NCI-H510A (cell line): Measurements from ENCODE around the gene GJD4.

Experiments used
- DNase-seq: peaks from one replicate; lab custom pipeline; 2025; lab: John Stamatoyannopoulos, UW

GJD4 gene

DNA sequence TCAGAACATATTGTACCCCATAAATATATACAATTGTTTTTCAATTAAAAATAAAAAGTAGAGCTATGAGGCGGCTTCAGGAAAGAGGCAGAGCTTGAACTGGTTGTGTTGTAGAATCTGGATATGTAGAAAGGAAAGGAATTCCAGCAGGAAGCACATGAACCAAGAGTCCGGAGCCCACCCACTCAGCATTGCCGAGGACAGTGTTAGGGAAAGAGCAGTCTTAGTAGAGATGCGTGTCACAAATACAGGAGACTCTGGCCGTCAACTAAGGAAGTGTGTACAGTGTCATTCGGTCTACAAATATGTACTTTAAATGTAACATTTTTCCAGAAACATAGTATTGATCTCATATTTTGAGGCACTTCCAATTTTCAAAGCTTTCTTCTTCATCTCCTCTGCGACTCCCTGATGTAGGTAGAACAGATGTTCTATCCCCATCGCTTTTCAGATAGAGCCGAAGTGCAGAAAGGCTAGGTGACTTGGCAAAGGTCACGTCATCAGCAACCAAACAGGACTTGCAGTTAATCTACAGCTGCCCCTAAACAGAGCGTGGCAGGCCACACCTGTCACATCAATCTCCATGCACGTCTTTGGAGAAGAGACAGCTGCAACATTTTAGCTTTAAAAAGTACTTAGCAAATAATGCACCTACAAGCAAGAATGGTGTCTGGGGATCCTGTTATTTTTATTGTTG lies 25.3 kb upstream of the GJD4 start:
- DNase-seq = no peak

DNA sequence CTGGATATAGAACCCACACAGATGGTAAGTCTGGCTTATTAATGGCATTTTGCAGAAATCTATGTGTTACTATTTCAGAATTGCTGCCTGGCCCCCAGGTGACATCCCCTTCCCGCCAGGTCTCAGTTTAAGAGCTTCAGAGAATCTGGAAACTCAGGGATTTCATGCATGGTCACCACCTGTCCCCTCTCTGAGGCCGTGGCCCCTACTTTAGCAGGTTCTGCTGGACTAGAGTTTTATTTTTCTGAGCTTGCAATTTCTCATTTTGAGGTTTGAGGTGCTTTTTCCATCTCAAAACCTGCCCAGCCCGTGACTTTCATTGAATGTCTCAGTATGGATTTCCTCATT lies 24.7 kb upstream of the GJD4 start:
- no peak for DNase-seq

DNA sequence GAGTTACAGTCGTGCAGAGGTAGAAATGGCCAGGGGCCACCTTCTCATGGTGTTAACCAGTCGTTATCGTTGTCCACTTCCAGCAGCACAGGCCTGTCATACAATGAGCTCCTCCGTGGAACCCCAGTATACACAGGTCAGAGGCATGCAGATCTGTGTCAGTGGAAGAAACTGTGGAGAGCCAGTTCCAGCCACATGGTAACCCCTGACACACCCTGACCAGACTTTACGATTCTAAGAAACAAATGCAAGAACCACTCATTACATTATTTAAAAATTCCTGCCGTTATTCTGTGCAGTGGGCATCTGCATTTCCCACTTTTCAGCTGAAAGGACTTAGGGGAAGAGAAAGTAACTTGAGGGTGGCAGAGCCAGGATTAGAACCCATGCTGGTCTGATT lies 23.5 kb upstream of the GJD4 start:
- DNase-seq = no peak

DNA sequence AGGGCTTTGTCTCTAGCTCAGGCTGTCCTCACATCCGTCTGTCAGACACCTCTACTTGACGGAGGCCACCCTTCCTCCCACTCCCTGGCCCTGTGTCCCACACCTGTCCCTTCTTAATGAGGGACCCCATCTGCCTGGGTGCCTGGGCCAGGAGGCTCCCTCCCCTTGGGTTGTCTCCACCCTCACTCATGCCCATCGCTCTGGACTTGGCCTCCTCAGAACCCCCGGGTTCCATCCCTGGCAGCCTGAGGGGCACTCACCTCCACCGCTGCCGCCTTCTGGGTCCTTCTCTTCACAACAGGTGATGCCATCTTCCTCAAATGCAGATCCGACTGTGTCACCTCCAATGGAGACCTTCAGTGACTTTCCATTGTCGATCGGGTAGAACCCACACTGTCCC lies 20.2 kb upstream of the GJD4 start:
- no peak for DNase-seq

DNA sequence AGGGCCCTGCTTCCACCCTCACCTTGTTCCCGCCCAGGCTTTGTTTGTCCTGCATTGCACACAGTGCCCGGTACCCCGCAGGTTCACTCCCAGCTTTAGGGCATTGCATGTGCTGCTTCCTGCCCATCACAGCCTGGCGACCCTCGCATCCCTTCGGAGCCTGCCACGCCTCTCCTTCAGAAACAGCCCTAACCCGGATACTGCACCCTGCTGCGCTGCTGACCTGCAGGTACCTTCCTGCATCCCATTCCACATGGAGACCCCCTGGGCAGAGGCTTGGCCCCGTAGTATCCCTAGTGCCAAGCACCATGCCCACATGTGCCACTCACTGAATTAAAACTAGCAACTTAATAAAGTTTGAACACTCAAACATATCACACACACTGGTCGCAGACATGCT lies 19.8 kb upstream of the GJD4 start:
- DNase-seq = no peak

DNA sequence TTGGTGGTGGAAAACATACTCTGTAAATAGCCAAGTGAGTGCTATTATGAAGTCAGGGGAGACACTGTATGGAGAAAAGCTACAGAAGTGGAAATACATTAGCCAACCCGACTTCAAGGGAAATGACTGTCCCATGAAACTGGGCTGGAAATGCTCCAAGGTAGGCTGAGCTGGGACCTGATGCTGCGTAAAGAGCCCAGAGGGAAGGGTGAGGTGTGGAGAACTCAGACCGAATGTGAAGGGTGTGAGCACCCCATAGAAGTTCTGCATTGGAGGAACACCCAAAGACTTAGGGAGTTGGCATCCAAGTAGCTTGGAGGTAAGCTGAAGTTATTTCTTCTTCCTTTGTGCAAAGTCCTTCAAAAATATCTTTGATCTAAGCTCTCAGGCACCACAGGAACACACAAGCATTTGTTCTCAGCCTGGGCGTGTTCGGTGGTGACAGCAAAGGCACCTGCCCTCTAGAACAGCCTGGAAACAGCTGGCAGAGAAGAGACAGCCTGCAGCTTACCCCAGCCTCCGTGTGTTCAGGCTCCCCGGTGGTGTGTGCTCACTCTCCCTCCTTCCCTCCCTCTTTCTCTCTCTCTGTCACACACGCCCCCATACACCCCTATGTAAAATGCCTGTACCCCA lies 19.1 kb upstream of the GJD4 start:
- DNase-seq = no peak

DNA sequence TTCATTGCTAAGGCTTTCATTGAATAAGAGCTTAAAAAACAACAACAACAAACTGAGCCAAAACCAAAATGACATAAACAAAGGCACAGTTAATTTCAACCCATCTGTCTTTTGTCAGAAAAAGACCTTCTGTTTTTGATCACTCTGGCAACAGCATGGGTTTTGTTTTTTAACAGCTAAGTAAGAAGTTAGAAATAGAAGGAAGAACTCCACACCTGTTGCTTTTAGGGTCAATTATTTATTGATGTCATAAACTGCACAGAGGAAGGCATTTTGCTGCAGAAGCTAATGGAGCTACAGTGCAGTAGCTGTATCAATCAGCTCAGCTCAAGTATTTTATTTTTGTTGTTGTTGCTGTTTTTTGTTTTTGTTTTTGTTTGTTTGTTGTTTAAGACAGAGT lies 16.3 kb upstream of the GJD4 start:
- DNase-seq = no peak

DNA sequence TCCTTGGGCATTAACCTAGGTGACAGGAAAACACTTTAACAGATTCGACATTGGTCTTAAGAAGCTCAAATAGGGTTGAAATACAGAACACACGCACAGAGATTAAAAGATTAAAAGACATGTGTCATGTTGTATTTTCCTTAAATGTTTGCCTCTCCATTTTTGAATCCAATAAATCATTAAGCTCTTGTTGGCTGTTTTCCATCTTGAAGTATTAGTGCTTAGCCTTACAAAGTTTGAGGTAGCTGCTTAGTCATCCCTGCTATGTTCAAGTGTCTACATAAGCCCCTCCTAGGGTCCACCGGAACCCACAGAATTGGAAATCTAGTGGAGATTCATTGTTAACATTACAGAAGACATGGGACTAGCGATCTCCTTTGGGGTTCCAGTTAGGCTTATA lies 12.7 kb upstream of the GJD4 start:
- DNase-seq = no peak

DNA sequence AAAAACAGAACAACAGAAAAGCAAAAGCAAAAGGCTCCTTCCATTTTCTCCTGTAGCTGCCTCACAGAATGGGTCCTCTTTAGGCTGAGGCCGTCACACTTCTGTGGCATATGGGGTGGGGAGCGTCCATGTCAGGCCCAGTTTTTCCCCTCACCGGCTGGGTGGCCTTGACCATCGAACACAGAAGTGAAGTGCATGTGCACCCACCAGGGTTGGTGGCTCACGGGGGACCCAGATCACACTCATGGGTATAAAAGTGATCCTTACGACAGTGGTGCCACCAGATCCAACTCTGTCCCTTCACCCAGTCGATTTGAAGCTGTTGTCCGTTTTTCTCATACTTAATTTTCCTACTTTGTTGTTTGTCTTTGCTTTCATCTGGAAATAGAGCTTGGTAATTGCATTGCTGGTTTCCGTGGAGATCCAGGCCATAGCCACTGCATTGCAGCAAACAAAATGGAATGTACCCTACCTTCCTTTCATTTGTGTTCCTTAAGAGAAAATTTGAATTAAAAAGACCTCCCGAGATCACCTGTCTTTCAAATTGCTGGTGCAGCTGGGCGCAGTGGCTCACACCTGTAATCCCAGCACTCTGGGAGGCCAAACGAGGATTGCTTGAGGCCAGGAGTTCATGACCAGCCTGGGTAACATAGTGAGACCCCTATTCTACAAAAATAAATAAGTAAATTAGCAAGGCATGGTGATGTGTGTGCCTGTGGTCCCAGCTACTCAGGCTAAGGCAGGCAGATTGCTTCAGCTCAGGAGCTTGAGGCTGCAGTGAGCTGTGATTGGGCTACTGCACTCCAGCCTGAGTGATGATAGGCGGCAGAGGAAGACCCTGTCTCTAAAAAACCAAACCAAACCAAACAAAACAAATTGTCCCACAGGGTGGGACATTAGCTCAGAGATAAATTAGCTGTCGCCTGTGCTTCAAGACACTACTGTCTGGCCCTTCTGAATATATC lies 10.7 kb upstream of the GJD4 start:
- DNase-seq = no peak

DNA sequence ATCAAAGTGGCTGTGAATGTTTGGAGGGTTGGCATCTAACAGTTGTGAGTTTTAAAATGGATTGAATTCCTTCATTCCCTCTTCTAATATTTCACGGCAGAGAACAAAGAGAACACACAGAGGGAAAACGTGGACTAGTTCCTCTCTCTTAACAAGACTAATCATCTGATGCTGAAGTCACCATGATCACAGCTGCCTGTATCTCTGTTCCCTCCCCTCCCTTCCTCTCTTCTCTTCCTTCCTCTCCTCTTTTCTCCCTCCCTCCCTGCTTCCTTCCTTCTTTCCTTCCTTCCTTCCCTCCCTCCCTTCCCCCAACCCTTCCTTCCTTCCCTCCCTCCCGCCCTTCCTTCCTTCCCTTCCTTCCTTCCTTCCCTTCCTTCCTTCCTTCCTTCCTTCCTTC lies 10.0 kb upstream of the GJD4 start:
- no peak for DNase-seq

DNA sequence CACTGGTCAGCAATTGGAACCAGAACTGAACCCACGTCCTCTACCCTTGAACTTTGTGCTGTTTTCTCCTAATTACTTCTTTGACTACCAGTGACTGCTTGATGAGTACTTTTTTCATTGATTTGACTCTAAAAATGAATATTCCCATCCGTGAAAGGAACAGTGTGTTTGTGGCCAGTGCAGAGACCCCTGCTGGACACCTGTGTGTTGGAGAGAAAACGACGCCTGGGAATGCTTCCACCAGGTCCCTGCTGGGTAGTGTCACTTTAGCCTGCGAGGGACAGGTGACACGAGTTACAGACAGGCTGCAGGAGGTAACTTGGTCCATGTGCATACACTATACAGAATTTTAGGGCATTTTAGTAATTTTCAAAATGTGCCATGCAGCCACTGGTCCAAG lies 6.8 kb upstream of the GJD4 start:
- no peak for DNase-seq

DNA sequence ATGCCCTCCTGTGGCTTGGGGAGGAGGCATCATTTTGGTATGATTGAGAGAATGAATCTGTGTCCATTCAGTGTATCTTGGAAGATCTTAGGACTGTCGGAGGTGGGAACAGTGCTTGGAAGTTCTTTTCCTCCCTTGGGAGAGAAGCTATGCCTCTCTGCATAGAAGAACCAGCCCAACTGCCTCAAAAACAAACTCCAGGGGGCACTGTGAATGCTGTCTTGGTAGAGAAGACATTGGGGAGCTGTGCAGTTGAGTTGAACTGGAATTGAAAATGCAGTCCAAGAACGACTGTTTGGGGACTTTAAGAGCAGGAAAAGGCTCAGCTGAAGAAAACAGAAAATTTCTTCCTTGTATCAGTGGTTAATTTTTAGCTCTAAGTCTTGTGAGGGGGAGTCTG lies 4.9 kb upstream of the GJD4 start:
- DNase-seq = no peak

DNA sequence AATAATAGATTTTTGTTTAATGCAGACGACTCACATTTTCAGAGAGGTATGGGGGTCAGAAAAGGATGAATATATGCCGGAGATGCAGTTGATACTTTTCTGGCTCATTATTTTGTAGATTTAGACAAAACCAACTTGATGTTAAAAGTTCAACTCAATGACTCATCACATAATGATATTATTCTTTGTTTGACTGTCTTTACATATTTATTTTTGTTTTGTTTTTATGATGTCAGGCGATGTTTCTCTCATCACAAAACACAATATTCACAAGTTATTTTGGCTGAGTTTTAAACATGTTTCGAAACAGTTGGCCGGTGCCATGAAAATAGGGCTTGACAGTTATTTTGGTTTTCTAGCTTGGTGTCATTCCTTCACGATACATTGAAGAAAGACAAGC lies 1.3 kb downstream of the GJD4 start:
- DNase-seq = no peak

DNA sequence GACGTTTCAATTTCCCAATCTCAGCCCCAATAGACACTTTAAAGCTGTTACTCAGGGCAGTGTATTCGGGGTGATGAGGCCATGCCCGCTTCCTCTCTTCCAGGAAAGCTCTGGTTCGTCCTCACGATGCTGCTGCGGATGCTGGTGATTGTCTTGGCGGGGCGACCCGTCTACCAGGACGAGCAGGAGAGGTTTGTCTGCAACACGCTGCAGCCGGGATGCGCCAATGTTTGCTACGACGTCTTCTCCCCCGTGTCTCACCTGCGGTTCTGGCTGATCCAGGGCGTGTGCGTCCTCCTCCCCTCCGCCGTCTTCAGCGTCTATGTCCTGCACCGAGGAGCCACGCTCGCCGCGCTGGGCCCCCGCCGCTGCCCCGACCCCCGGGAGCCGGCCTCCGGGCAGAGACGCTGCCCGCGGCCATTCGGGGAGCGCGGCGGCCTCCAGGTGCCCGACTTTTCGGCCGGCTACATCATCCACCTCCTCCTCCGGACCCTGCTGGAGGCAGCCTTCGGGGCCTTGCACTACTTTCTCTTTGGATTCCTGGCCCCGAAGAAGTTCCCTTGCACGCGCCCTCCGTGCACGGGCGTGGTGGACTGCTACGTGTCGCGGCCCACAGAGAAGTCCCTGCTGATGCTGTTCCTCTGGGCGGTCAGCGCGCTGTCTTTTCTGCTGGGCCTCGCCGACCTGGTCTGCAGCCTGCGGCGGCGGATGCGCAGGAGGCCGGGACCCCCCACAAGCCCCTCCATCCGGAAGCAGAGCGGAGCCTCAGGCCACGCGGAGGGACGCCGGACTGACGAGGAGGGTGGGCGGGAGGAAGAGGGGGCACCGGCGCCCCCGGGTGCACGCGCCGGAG lies 2.6 kb downstream of the GJD4 start:
- DNase-seq = no peak

DNA sequence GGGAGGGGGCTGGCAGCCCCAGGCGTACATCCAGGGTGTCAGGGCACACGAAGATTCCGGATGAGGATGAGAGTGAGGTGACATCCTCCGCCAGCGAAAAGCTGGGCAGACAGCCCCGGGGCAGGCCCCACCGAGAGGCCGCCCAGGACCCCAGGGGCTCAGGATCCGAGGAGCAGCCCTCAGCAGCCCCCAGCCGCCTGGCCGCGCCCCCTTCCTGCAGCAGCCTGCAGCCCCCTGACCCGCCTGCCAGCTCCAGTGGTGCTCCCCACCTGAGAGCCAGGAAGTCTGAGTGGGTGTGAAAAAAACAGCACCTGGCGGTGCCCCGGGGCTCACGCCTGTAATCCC lies 3.2 kb downstream of the GJD4 start:
- no peak for DNase-seq

DNA sequence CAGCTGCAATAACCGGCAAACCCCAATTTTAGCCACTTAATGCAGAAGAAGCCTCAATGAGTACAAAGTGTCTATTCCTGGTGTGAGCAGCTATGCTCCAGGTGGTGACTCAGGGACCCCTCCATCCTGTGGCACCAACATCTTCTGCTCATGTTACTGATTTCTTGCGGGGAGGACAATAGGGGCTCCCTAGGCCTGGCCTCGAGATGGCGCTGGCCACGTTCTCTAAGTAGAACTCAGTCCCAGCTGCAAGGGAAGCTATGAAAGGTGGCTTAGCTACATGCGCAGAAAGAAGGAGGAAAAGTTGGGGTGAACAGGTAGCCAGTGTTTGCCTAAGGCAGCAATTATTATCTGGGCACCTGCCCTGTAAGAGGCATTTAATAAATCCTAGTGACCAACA lies 6.6 kb downstream of the GJD4 start:
- DNase-seq = no peak

DNA sequence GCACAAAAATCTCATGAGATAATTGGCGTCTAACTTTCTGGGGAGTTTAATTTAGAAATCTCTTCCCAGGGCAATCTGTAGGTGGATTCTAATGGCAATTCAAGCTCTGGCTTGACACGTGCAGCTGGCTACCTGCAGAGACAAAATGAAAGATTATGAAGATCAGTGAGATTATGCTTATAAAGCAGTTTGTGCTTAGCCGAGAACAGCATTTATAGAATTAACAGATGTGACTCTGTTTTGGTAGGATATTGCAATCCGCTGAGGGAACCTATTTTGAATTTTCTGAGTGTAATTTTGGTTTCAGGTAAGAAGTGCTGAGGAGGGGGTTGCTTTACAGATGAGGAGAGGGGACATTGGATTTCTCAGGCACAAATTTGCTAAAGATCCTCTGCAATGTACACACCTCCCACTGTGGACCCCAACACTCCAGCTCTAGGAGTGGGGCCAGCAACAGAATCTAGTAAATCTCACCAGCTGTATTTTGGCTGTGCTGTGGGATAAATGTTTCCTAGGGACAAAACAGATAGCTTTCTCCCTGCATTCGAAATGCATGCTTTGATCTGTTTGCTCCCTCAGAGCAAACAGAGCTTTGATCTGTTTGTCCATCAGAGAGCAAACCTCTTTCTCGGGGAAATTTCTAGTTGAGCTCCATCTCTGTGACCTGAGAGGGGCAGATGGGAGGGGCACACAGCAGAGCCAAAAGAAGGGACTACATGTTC lies 7.4 kb downstream of the GJD4 start:
- DNase-seq = no peak

DNA sequence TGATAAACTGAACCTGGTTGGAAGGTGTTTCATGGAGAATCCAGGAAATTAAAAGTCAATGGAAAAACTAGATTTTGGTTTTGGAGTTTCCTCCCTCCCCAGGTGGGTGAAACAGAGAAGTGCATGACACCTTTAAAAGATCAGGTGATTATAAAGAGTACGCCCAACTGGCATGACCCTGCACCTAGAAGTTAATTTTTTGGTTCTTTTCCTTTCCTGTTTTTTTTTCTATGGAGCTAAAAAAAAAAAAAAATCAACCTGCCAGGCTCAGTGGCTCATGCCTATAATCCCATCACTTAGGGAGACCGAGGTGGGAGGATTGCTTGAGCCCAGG lies 7.9 kb downstream of the GJD4 start:
- no peak for DNase-seq

DNA sequence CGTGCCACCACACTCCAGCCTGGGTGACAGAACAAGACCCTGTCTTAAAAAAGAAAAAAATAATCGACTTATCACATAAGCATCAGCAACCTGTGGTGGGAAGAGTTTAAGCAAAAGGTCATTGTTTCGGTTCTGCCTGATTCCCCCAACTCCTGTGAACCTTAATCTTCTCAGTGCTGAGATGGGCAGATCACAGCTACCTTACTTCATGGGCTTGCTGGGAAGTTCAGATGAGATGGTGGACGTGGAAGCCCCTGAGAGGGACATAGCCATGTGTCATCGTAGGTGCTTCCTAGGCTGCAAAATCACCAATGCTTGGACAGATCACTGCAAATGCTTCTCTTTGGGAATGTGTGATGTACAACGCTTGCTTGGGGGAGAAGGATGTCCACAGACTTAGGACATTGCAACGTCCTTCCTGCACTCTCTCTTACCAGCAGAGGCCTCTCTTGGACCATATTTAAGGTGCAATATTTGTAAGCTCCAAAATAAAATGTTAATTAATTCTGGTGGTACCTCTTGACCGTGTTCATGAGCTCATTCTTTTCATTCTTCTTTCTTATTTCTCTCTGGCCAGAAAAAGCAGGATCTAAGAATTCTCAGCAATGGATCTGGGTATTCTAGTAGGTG lies 8.6 kb downstream of the GJD4 start:
- DNase-seq = no peak

DNA sequence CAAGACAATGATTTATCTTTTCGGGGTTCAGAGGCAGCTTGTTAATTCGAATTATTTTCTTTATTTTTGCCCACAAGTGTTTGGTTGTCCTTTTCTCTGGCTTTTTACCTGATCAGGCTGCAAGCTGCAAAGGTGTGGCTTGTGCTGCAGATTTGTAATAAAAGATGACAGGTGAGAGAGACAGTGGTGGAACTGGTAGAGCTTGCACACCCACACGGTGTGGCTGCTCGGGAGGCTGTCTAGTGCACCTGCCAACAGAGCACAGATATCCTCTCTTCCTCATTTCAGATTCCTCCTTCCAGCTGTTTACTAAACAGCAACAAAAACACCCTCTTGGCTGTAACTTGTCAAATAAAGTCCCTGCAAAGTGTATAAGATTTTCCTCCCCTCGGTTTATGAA lies 9.2 kb downstream of the GJD4 start:
- no peak for DNase-seq

DNA sequence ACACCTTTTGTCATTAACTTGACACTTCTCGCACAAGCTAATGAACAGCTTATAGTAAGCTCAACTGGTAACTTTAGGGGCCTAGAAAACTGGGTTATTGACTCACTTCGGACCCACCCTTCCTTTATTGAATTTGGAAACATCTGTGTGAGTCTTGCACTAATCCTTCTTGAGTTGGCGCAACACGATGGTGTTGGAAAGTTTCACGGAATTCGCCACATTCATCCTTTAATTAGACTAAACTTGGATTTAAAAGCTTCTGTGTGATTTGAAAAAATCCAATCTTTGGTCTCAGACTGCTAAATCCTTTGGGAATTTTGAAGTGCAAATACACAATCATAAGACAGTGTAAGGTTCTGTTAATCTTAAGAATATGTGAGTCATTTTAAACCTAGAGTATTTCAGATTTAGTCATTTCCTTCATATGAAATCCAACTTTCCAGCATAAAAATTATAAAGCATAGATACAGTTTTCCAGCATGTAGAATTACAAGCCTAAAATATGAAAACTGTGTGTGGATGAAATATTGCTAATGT lies 21.9 kb downstream of the GJD4 start:
- no peak for DNase-seq
